Measurements from ENCODE around the gene LARGE1.

The LARGE1 gene

DNA sequence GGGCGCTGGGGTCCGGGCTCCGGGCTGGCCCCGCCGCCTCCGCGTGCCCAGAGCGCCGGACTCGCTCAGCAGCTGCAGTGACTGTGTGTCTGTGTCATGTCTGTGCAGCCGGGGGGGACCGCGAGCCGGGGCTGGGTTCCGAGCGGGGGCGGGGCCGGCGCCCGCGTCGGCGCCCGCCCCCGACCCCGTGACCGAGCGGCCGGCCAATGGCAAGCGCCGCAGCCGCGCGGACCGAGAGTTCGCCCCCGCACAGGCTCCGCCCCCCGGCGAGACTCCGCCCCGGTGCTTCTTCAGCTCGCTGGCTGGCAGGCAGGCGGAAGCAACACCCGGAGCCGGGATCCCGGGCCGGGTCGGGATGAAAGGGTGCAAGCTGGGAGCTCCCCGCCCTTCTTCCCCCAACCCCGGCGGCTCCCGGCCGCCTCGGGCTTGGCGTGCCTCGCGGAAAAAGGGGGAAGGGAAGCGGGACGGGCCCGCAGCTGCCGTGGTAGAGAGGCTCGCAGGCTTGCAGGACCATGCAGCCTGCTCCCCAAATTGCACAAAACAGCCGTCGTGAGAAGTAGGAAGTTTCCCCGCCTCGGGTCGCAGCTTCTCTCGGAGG lies 750 bp upstream of the LARGE1 start:
- Histone ChIP-seq H3K27me3 (ENCODE audit: insufficient read depth, low read length) (no peaks in the 10 kb centered on the region), H4K91ac (ENCODE audit: low read depth, low read length) (peak overlapping the region; percentile 51), H3K9me3 (ENCODE audit: insufficient read depth, low read depth, low read length) (no peaks in the 10 kb centered on the region), H2BK5ac (ENCODE audit: low read depth, low read length, poor library complexity) (no peak overlapping the region), H3K4ac (ENCODE audit: low read depth, low read length) (no peak overlapping the region), H3K9ac (ENCODE audit: low read length) (no peak overlapping the region), H3K4me2 (ENCODE audit: low read length) (peak overlapping the region; percentile 95), H2AK5ac (ENCODE audit: low read length) (no peak overlapping the region), H3K23ac (ENCODE audit: low read length) (no peak overlapping the region), H3K14ac (ENCODE audit: low read length) (no peak overlapping the region), H3K4me1 (ENCODE audit: control insufficient read depth in 1 of 2, insufficient read depth in 2 of 2, low read length in 2 of 2) (peaks cover 0 to 7% of the 10 kb centered on the region in 2 experiments), H3K18ac (ENCODE audit: low read length) (peak overlapping the region; percentile 56), H2AFZ (ENCODE audit: insufficient read depth, low read length, poor library complexity) (peak overlapping the region; percentile 90), H3K27ac (ENCODE audit: low read depth, low read length) (no peak overlapping the region), H2BK120ac (ENCODE audit: insufficient read depth, low read length, poor library complexity) (peak overlapping the region; percentile 43), H3K36me3 (ENCODE audit: control insufficient read depth in 1 of 2, insufficient read depth in 2 of 2, low read length in 2 of 2) (no peaks in the 10 kb centered on the region), H4K8ac (ENCODE audit: low read depth, low read length) (peak overlapping the region; percentile 43), H3K4me3 (ENCODE audit: low read depth, low read length) (peak overlapping the region; percentile 85), H3K79me1 (ENCODE audit: low read length) (peaks cover 8% of the 10 kb centered on the region), H4K12ac (ENCODE audit: low read depth, low read length) (peak overlapping the region; percentile 49), H3K79me2 (ENCODE audit: control insufficient read depth, insufficient read depth, low read length, poor library complexity) (peaks cover 4% of the 10 kb centered on the region), H2BK12ac (ENCODE audit: low read length) (no peak overlapping the region)
- DNase-seq, result peak; percentile 86 to 91
- WGBS (ENCODE audit: extremely low coverage, insufficient coverage, insufficient read length), result no CpG with 5 or more reads among the region's 69 CpGs

DNA sequence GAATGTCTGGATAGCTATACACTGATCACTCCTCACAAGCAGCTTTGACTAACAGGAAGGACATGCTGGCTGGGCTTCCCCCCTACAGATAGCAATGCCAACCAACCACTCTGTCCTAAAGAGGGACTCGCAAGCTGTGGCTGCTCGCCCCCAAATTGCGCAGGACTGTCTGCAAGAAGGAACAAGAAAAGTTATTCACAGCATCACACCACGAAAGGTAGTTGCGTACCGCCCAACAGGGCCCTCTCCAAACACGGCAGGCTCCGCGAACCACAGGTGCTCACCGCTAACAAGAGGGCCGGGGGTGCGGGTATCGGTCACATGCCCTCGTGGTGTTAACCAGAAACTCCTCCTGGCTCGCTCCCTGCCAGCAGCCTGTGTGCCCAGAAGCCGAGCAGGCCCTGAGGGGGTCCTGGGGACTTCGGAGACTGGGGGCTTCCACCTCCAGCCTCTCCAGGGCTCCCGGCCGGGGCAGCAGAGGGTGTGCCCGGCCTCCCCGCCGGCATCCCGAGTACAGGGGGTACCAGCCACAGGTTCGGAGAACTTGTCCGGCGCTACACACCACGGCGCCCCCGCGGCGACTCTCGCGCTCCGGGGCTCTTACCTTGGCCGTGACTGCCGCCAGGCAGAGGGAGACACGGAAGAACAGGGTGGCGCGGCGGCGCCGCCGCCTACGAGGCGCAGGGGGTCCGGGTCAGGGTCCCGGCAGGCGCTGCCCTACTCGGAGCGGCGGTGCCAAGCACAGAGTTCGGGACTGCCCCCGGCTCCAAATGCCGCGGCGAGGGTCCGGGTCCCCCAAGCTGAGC lies 682 bp downstream of the LARGE1 start:
- H3K4me1 ChIP-seq (ENCODE audit: control insufficient read depth in 1 of 2, insufficient read depth in 2 of 2, low read length in 2 of 2), result peaks cover 0 to 7% of the 10 kb centered on the region in 2 experiments
- H3K9ac ChIP-seq (ENCODE audit: low read length), result peak overlapping the region; percentile 91
- DNase-seq, result peak in 1 of 2 donors; percentile 38
- no peak overlapping the region for H4K12ac ChIP-seq (ENCODE audit: low read depth, low read length)
- H2AFZ ChIP-seq (ENCODE audit: insufficient read depth, low read length, poor library complexity), result no peak overlapping the region
- H2BK120ac ChIP-seq (ENCODE audit: insufficient read depth, low read length, poor library complexity), result no peak overlapping the region
- no peak overlapping the region for H3K23ac ChIP-seq (ENCODE audit: low read length)
- H2BK5ac ChIP-seq (ENCODE audit: low read depth, low read length, poor library complexity), result no peak overlapping the region
- H3K36me3 ChIP-seq (ENCODE audit: control insufficient read depth in 1 of 2, insufficient read depth in 2 of 2, low read length in 2 of 2), result no peaks in the 10 kb centered on the region
- H2BK12ac ChIP-seq (ENCODE audit: low read length), result no peak overlapping the region
- H3K79me2 ChIP-seq (ENCODE audit: control insufficient read depth, insufficient read depth, low read length, poor library complexity), result peaks cover 4% of the 10 kb centered on the region
- H3K4me2 ChIP-seq (ENCODE audit: low read length), result peak overlapping the region; percentile 82
- no peak overlapping the region for H3K27ac ChIP-seq (ENCODE audit: low read depth, low read length)
- no peak overlapping the region for H2AK5ac ChIP-seq (ENCODE audit: low read length)
- no peak overlapping the region for H3K4ac ChIP-seq (ENCODE audit: low read depth, low read length)
- peak overlapping the region; percentile 35 for H3K14ac ChIP-seq (ENCODE audit: low read length)
- no peak overlapping the region for H4K91ac ChIP-seq (ENCODE audit: low read depth, low read length)
- no peak overlapping the region for H3K18ac ChIP-seq (ENCODE audit: low read length)
- no CpG with 5 or more reads among the region's 57 CpGs for WGBS (ENCODE audit: extremely low coverage, insufficient coverage, insufficient read length)
- H3K27me3 ChIP-seq (ENCODE audit: insufficient read depth, low read length), result no peaks in the 10 kb centered on the region
- peak overlapping the region; percentile 85 for H3K4me3 ChIP-seq (ENCODE audit: low read depth, low read length)
- H3K9me3 ChIP-seq (ENCODE audit: insufficient read depth, low read depth, low read length), result no peaks in the 10 kb centered on the region
- no peak overlapping the region for H4K8ac ChIP-seq (ENCODE audit: low read depth, low read length)
- peaks cover 8% of the 10 kb centered on the region for H3K79me1 ChIP-seq (ENCODE audit: low read length)

DNA sequence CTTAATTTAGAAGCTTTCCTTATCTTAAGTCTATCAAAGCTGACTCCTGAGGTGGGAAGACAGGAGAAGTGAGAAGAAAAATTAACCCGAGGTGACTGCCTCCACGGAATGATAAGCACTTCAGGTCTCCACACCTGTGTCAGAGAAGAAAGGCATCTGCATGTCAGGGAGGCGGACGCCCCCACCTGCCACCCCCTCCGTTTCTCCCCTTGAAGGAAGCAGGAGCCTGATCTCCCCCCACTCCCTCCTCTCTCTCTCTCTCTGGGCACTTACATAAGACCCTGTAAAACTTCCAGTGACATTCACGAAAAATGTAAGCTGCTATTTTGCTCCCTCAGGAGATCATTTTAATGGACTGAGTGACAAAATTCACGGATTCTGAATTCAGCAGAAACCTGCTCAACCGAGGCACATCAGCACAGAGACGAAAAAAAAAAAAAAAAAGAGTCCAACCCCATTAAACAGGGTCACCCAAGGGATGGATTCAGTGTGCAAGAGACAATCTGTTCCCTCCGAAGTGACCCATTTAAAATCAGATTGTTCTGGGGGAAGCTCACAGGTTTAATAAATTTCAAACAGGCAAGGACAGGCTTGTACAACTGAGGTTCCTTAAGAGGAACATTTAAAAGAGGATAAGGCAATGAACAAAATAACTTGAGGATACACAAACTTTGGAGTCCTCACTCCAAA lies 1.5 kb downstream of the LARGE1 start:
- no peak overlapping the region for H3K18ac ChIP-seq (ENCODE audit: low read length)
- no peak overlapping the region for H4K12ac ChIP-seq (ENCODE audit: low read depth, low read length)
- H3K4me3 ChIP-seq (ENCODE audit: low read depth, low read length), result no peak overlapping the region
- H3K4ac ChIP-seq (ENCODE audit: low read depth, low read length), result no peak overlapping the region
- H2BK5ac ChIP-seq (ENCODE audit: low read depth, low read length, poor library complexity), result no peak overlapping the region
- no peak overlapping the region for H3K14ac ChIP-seq (ENCODE audit: low read length)
- no peak overlapping the region for H2BK120ac ChIP-seq (ENCODE audit: insufficient read depth, low read length, poor library complexity)
- no CpG with 5 or more reads among the region's 10 CpGs for WGBS (ENCODE audit: extremely low coverage, insufficient coverage, insufficient read length)
- H3K36me3 ChIP-seq (ENCODE audit: control insufficient read depth in 1 of 2, insufficient read depth in 2 of 2, low read length in 2 of 2), result no peaks in the 10 kb centered on the region
- no peaks in the 10 kb centered on the region for H3K27me3 ChIP-seq (ENCODE audit: insufficient read depth, low read length)
- no peak overlapping the region for H2AK5ac ChIP-seq (ENCODE audit: low read length)
- H3K4me1 ChIP-seq (ENCODE audit: control insufficient read depth in 1 of 2, insufficient read depth in 2 of 2, low read length in 2 of 2), result peaks cover 0 to 7% of the 10 kb centered on the region in 2 experiments
- no peak overlapping the region for H3K9ac ChIP-seq (ENCODE audit: low read length)
- no peak overlapping the region for H4K8ac ChIP-seq (ENCODE audit: low read depth, low read length)
- H3K4me2 ChIP-seq (ENCODE audit: low read length), result peak overlapping the region; percentile 82
- no peak overlapping the region for H2AFZ ChIP-seq (ENCODE audit: insufficient read depth, low read length, poor library complexity)
- H3K9me3 ChIP-seq (ENCODE audit: insufficient read depth, low read depth, low read length), result no peaks in the 10 kb centered on the region
- H3K79me1 ChIP-seq (ENCODE audit: low read length), result peaks cover 8% of the 10 kb centered on the region
- H3K79me2 ChIP-seq (ENCODE audit: control insufficient read depth, insufficient read depth, low read length, poor library complexity), result peaks cover 4% of the 10 kb centered on the region
- no peak overlapping the region for H4K91ac ChIP-seq (ENCODE audit: low read depth, low read length)
- H3K27ac ChIP-seq (ENCODE audit: low read depth, low read length), result no peak overlapping the region
- no peak for DNase-seq
- H2BK12ac ChIP-seq (ENCODE audit: low read length), result no peak overlapping the region
- no peak overlapping the region for H3K23ac ChIP-seq (ENCODE audit: low read length)

DNA sequence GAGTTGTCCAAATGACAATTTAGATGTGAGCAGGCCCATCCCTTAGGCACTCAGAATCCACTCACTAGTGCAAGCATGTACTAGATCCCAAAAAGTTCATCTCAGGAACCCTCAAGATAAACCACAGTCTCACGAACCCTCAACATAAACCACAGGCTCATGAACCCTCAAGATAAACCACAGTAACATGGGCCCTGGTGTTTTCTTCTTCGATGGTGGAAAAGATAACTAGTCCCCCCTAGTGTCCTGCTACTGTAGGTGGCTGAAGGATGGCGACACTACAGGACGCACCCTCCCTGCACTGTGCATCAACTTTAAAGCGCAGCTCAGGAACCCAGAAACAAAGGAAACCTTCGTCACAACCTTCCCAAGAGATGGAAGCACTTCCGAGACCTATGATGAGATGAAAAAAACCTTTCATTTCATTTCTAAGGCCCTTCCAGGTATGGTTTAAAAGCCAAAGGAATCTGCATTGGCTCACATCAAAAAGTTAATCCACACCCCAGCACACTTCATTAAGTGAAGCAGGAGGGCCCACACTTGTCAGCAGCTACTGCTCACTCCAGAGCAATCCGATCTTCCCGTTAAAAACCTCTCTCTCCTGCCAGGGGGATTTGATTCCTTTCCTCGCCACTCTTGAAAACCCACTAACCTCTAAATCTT lies 2.4 kb downstream of the LARGE1 start:
- Histone ChIP-seq H2BK120ac (ENCODE audit: insufficient read depth, low read length, poor library complexity) (no peak overlapping the region), H3K9me3 (ENCODE audit: insufficient read depth, low read depth, low read length) (no peaks in the 10 kb centered on the region), H3K9ac (ENCODE audit: low read length) (no peak overlapping the region), H3K79me1 (ENCODE audit: low read length) (peaks cover 8% of the 10 kb centered on the region), H2AFZ (ENCODE audit: insufficient read depth, low read length, poor library complexity) (no peak overlapping the region), H2BK12ac (ENCODE audit: low read length) (no peak overlapping the region), H2BK5ac (ENCODE audit: low read depth, low read length, poor library complexity) (no peak overlapping the region), H3K23ac (ENCODE audit: low read length) (no peak overlapping the region), H3K4me1 (ENCODE audit: control insufficient read depth in 1 of 2, insufficient read depth in 2 of 2, low read length in 2 of 2) (peaks cover 0 to 7% of the 10 kb centered on the region in 2 experiments), H3K27ac (ENCODE audit: low read depth, low read length) (no peak overlapping the region), H3K36me3 (ENCODE audit: control insufficient read depth in 1 of 2, insufficient read depth in 2 of 2, low read length in 2 of 2) (no peaks in the 10 kb centered on the region), H4K12ac (ENCODE audit: low read depth, low read length) (no peak overlapping the region), H3K18ac (ENCODE audit: low read length) (no peak overlapping the region), H3K14ac (ENCODE audit: low read length) (no peak overlapping the region), H3K79me2 (ENCODE audit: control insufficient read depth, insufficient read depth, low read length, poor library complexity) (peaks cover 4% of the 10 kb centered on the region), H3K27me3 (ENCODE audit: insufficient read depth, low read length) (no peaks in the 10 kb centered on the region), H3K4me2 (ENCODE audit: low read length) (peak overlapping the region; percentile 82), H3K4me3 (ENCODE audit: low read depth, low read length) (no peak overlapping the region), H2AK5ac (ENCODE audit: low read length) (no peak overlapping the region), H4K8ac (ENCODE audit: low read depth, low read length) (no peak overlapping the region), H3K4ac (ENCODE audit: low read depth, low read length) (no peak overlapping the region), H4K91ac (ENCODE audit: low read depth, low read length) (no peak overlapping the region)
- DNase-seq, result no peak
- WGBS (ENCODE audit: extremely low coverage, insufficient coverage, insufficient read length), result no CpG with 5 or more reads among the region's 10 CpGs
